Lower lobe of right lung (tissue), 2 donors: ENCODE data around the gene GALNT9. TPM values are rescaled to one million over a fixed set of nuclear protein-coding genes. Genes with fewer than 3 reads are reported as not detected.
"Not testable (repeated sequence)": the region's sequence is repeated elsewhere in the genome, so short reads cannot be mapped to it uniquely, and the experiment has no call there.

Experiments used
- ATAC-seq, 2 donors: fragments of 200-7000 bp; cut with Tn5 transposase; one replicate each; pipeline ENCODE4 v1.9.1; 2020 to 2022; ENCODE audit warnings: mild to moderate bottlenecking in 2 of 2, moderate library complexity in 2 of 2
- DNase-seq: peaks from one replicate; pipeline ENCODE4 v3.0.0-alpha.2; 2020
- H3K27ac ChIP-seq: fragments of 200-600 bp; one replicate; pipeline ENCODE4 v1.8.0; 2022
- H3K27me3 ChIP-seq: fragments of 200-600 bp; one replicate; pipeline ENCODE4 v1.8.0; 2022; ENCODE audit warnings: low read depth
- H3K36me3 ChIP-seq: fragments of 200-600 bp; one replicate; pipeline ENCODE4 v1.8.0; 2022; ENCODE audit warnings: mild to moderate bottlenecking
- H3K4me1 ChIP-seq: fragments of 200-600 bp; one replicate; pipeline ENCODE4 v1.8.0; 2022
- H3K4me3 ChIP-seq: fragments of 200-600 bp; one replicate; pipeline ENCODE4 v1.8.0; 2022; ENCODE audit warnings: mild to moderate bottlenecking
- H3K9me3 ChIP-seq: fragments of 200-600 bp; one replicate; pipeline ENCODE4 v1.8.0; 2022
- CTCF ChIP-seq: fragments of 200-600 bp; IDR thresholded peaks from one replicate; pipeline ENCODE4 v1.8.0; 2022; ENCODE audit warnings: antibody characterized with exemption, mild to moderate bottlenecking
- intact Hi-C: fragments of 100-400 bp; cut with DNase I; formaldehyde crosslinking; loops from one replicate; pipeline ENCODE4 v1.11.0; 2022
- total RNA-seq: library from RNA; stranded (reverse); fragmentation: NEBNext Ultra II Directional; extraction: Animal tissue kit (Norgen Biotek cat#: 25700); gene quantifications from one replicate; pipeline ENCODE4 v1.2.1, GENCODE V29; 2021
- donor health status: DM: no; HTN: yes; CAD: no; lungs with severe emphysema.

GALNT9 gene
- total RNA-seq, 1 donor from 2014 or later = not detected

GRCh38 chr12:132224484-132224883 lies 104.9 kb downstream of the GALNT9 start:
- Histone ChIP-seq H3K4me1 (no peaks in the 10 kb centered on the region), H3K4me3 (no peak overlapping the region), H3K36me3 (no peaks in the 10 kb centered on the region), H3K27ac (no peak overlapping the region), H3K27me3 (peaks cover 24% of the 10 kb centered on the region), H3K9me3 (no peaks in the 10 kb centered on the region)
- TF ChIP-seq CTCF = no peak
- DNase-seq (no peak), ATAC-seq (no peak)
- intact Hi-C loops = no loop called here

- no peaks in the 10 kb centered on the region for H3K9me3 ChIP-seq
- H3K4me1 ChIP-seq = no peaks in the 10 kb centered on the region
- peaks cover 21% of the 10 kb centered on the region for H3K27me3 ChIP-seq
- intact Hi-C loops = no loop called here
- DNase-seq = no peak
- no peak overlapping the region for H3K4me3 ChIP-seq
- H3K36me3 ChIP-seq = no peaks in the 10 kb centered on the region
- ATAC-seq = peak; percentile 31 to 47
- no peak overlapping the region for H3K27ac ChIP-seq
- TF ChIP-seq CTCF = no peak
These were observed 106.6 kb downstream of the GALNT9 start for GRCh38 chr12:132222808-132223173.

- TF ChIP-seq CTCF = no peak
- Histone ChIP-seq H3K4me3 (no peak overlapping the region), H3K4me1 (no peaks in the 10 kb centered on the region), H3K27me3 (peaks cover 17% of the 10 kb centered on the region), H3K36me3 (no peaks in the 10 kb centered on the region), H3K27ac (no peak overlapping the region), H3K9me3 (no peaks in the 10 kb centered on the region)
- intact Hi-C loops = no loop called here
- ATAC-seq (peak; percentile 47 to 52), DNase-seq (peak; percentile 52)
These were observed 107.1 kb downstream of the GALNT9 start for GRCh38 chr12:132222096-132222807.

- H3K36me3 ChIP-seq, ATAC-seq, DNase-seq, intact Hi-C loops, H3K4me3 ChIP-seq, H3K27ac ChIP-seq, H3K4me1 ChIP-seq, H3K9me3 ChIP-seq: not testable (repeated sequence)
- peaks cover 20% of the 10 kb centered on the region for H3K27me3 ChIP-seq
These were observed 109.6 kb downstream of the GALNT9 start for GRCh38 chr12:132219761-132220160.

- DNase-seq (no peak), ATAC-seq (no peak)
- intact Hi-C loops = no loop called here
- H3K27me3 ChIP-seq = peaks cover 20% of the 10 kb centered on the region
- H3K27ac ChIP-seq = no peak overlapping the region
- no peaks in the 10 kb centered on the region for H3K36me3 ChIP-seq
- H3K4me1 ChIP-seq = no peaks in the 10 kb centered on the region
- H3K9me3 ChIP-seq = no peaks in the 10 kb centered on the region
- H3K4me3 ChIP-seq = no peak overlapping the region
- TF ChIP-seq CTCF = no peak
These were observed 110.1 kb downstream of the GALNT9 start for GRCh38 chr12:132219323-132219722.

- DNase-seq = no peak
These were observed 110.5 kb downstream of the GALNT9 start for GRCh38 chr12:132218915-132219314.

More at GRCh38 chr12:132218915-132219314, 110.5 kb downstream of the GALNT9 start:
- TF ChIP-seq CTCF = peak; percentile 27
- H3K27ac ChIP-seq = no peak overlapping the region
- peak in 1 of 2 donors; percentile 17 for ATAC-seq
- H3K36me3 ChIP-seq = no peaks in the 10 kb centered on the region
- H3K9me3 ChIP-seq = no peaks in the 10 kb centered on the region
- H3K27me3 ChIP-seq = peaks cover 20% of the 10 kb centered on the region
- H3K4me3 ChIP-seq = no peak overlapping the region
- no peaks in the 10 kb centered on the region for H3K4me1 ChIP-seq
- intact Hi-C loops = no loop called here
